GM21360 (cell line): ENCODE data around the gene LBR.

Experiments
- ATAC-seq: cut with Tn5 transposase; IDR thresholded peaks from one replicate; pipeline ENCODE4 v1.9.1; 2021; ENCODE audit warnings: mild to moderate bottlenecking, moderate library complexity; ENCODE audit not compliant: unreplicated experiment

The LBR gene

GRCh38 chr1:225378880-225379279, 49.0 kb downstream of the LBR start:
- no peak for ATAC-seq

- no peak for ATAC-seq
These were observed 52.8 kb downstream of the LBR start for GRCh38 chr1:225374996-225375395.

GRCh38 chr1:225373155-225373554, 54.7 kb downstream of the LBR start:
- no peak for ATAC-seq

- ATAC-seq, result no peak
These were observed 56.4 kb downstream of the LBR start for GRCh38 chr1:225371366-225372010.

- ATAC-seq, result no peak
These were observed 59.7 kb downstream of the LBR start for GRCh38 chr1:225368036-225368552.

GRCh38 chr1:225366552-225366951, 61.3 kb downstream of the LBR start:
- no peak for ATAC-seq

GRCh38 chr1:225366018-225366417, 61.8 kb downstream of the LBR start:
- ATAC-seq, result no peak

- ATAC-seq, result no peak
These were observed 63.4 kb downstream of the LBR start for GRCh38 chr1:225364439-225364838.

- no peak for ATAC-seq
These were observed 65.0 kb downstream of the LBR start for GRCh38 chr1:225362805-225363204.

GRCh38 chr1:225361176-225361575, 66.7 kb downstream of the LBR start:
- ATAC-seq, result no peak

- ATAC-seq, result no peak
These were observed 67.7 kb downstream of the LBR start for GRCh38 chr1:225360119-225360518.

GRCh38 chr1:225355863-225356262, 72.0 kb downstream of the LBR start:
- ATAC-seq, result no peak

- no peak for ATAC-seq
These were observed 72.9 kb downstream of the LBR start for GRCh38 chr1:225354906-225355305.
